ENCODE measurements around the gene RBM47.
A peak's percentile ranks its signal among the peaks of the same experiment; 100 is the strongest.
"Not testable (repeated sequence)": the region's sequence is repeated elsewhere in the genome, so short reads cannot be mapped to it uniquely, and the experiment has no call there.

RBM47 gene

GRCh38 chr4:40438384-40439026, 191.2 kb downstream of the RBM47 start:
- no peak for DNase-seq

GRCh38 chr4:40437741-40438383, 191.8 kb downstream of the RBM47 start:
- DNase-seq, result no peak

GRCh38 chr4:40435306-40435705, 194.4 kb downstream of the RBM47 start:
- not testable (repeated sequence) for DNase-seq

GRCh38 chr4:40434126-40434687, 195.5 kb downstream of the RBM47 start:
- no peak for DNase-seq

- no peak for DNase-seq
Observed at GRCh38 chr4:40432504-40432903, 197.2 kb downstream of the RBM47 start.

- DNase-seq, result not testable (repeated sequence)
Observed at GRCh38 chr4:40427871-40428270, 201.8 kb downstream of the RBM47 start.

- DNase-seq, result no peak
Observed at GRCh38 chr4:40427128-40427527, 202.5 kb downstream of the RBM47 start.

- no peak for DNase-seq
Observed at GRCh38 chr4:40425799-40426574, 203.7 kb downstream of the RBM47 start.

- peak; percentile 65 for DNase-seq
Observed at GRCh38 chr4:40423735-40424134, 205.9 kb downstream of the RBM47 start.

- no peak for DNase-seq
Observed at GRCh38 chr4:40421839-40422708, 207.6 kb downstream of the RBM47 start.

- DNase-seq, result no peak
Observed at GRCh38 chr4:40419231-40419912, 210.3 kb downstream of the RBM47 start.

GRCh38 chr4:40418430-40419230, 211.0 kb downstream of the RBM47 start:
- DNase-seq, result no peak

- no peak for DNase-seq
Observed at GRCh38 chr4:40417941-40418340, 211.7 kb downstream of the RBM47 start.

GRCh38 chr4:40414673-40415072, 215.0 kb downstream of the RBM47 start:
- no peak for DNase-seq

- no peak for DNase-seq
Observed at GRCh38 chr4:40412866-40413795, 216.5 kb downstream of the RBM47 start.

GRCh38 chr4:40412388-40412787, 217.3 kb downstream of the RBM47 start:
- no peak for DNase-seq

- peak; percentile 37 for DNase-seq
Observed at GRCh38 chr4:40409835-40410234, 219.8 kb downstream of the RBM47 start.

- DNase-seq, result not testable (repeated sequence)
Observed at GRCh38 chr4:40407468-40407867, 222.2 kb downstream of the RBM47 start.

- DNase-seq, result no peak
Observed at GRCh38 chr4:40406340-40406739, 223.3 kb downstream of the RBM47 start.

GRCh38 chr4:40405193-40405592, 224.5 kb downstream of the RBM47 start:
- no peak for DNase-seq

Data from fibroblast of skin of scalp (primary cell).